ENCODE measurements around the gene RDH5.
"Not testable (repeated sequence)": the region's sequence is repeated elsewhere in the genome, so short reads cannot be mapped to it uniquely, and the experiment has no call there.

The RDH5 gene

DNA sequence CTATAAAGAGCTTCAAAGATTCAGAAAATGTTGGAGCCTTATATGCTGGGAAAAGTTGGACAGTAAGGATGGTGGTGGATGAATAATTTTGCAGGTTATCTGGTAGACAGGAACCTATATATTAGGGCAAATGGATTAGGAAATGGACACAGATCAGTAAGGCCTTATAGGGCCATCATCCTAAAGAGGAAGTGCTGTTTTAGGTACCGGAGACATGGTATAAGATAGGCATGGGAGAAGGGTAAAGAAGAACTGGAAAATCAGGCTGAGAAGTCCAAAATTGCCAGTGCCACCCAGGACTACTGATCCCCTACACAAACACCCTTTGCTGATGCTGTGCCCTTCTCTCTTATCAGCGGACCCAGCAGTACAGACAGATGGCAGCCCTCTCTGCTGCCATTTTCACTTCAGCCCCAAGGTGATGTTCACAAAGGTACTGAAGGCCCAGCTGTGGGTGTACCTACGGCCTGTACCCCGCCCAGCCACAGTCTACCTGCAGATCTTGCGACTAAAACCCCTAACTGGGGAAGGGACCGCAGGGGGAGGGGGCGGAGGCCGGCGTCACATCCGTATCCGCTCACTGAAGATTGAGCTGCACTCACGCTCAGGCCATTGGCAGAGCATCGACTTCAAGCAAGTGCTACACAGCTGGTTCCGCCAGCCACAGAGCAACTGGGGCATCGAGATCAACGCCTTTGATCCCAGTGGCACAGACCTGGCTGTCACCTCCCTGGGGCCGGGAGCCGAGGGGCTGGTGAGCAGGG, 28.2 kb downstream of the RDH5 start:
- DNase-seq, result no peak

DNA sequence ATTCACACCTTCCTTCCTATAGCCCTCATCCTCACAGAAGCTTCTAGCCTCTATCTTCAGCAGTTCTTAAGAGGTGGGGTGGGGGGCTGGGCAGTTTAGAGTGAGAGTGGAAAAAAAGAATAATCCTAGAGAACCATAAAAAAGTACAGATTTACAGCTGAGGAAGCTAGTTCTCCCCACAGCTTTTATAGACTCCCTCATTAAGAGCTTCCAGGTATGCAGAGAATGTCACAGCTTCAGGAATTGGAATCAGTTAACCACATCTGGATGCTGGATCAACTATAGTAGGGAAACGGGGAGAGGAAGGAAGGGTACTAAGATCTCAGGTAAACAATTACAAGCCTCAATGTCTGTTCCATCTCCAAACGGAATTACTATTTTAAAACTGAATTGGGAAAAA, 35.1 kb downstream of the RDH5 start:
- no peak for DNase-seq

DNA sequence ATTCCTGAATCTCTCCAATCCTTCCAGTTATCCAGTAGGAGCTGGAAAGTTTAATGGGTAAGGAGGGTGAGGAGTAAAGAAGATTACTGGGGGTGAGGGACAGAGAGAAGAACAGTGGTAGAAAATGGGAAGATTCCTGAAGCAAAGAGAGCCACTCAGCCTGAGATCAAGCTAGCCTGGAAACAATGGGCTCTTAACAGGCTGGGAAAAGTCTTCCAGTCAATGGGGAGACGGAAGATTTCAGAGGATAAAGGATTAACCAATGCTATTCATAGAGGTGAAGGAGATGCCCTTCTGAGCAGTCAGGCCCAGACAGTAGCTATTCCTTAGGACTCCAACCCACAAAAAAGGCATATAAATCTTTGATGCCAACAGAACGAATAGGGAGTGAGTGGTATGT, 37.5 kb downstream of the RDH5 start:
- no peak for DNase-seq

- DNase-seq, result not testable (repeated sequence)
Measured at GRCh38 chr12:55758575-55758974, 38.4 kb downstream of the RDH5 start.

- no peak for DNase-seq
Measured at GRCh38 chr12:55760663-55761062, 40.5 kb downstream of the RDH5 start.

DNA sequence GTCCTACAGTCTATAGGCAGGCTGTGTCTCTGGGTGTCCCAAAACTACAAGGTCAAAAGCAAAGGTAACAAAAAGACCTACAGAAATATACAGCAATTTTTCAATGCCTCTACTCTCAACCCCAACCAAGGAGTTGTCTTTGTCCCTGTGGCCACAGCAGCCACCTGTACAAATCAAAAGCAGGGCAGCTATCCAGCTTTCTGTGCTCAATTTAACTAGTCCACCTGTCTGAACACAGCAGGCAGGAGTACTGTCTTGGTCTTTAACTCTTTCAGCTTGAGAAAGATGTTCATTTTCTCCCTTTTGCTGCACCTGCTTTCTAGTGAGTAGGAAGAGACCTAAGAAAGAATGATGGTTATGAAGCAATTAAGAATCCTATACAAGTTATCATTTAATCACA, 42.5 kb downstream of the RDH5 start:
- no peak for DNase-seq

GRCh38 chr12:55765736-55766290, 45.6 kb downstream of the RDH5 start:
- DNase-seq, result no peak

DNA sequence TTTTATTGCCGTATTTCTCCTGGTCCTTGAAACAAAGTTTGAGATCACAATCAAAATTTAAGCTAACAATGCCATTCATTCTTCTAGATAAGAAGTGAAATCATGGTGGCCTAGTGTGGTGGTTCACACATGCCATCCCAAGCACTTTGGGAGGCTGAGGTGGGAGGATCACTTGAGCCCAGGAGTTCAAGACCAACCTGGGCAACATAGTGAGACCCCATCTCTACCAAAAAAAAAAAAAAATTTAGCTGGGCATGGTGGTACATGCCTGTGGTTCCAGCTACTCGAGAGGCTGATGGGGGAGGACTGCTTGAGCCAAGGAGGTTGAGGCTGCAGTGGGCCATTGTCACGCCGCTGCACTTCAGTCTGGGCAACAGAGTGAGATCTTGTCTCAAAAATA, 47.0 kb downstream of the RDH5 start:
- DNase-seq, result no peak

GRCh38 chr12:55771736-55772135, 51.5 kb downstream of the RDH5 start:
- DNase-seq, result no peak
